ENCODE results near the gene WDPCP. TPM values are rescaled to one million over a fixed set of nuclear protein-coding genes. Genes with fewer than 3 reads are reported as not detected.

Gene WDPCP
- total and polyA plus RNA-seq, 2 of the 4 experiments (the other 2 are of a cell fraction): 2.2 to 10.2 TPM

GRCh38 chr2:63425606-63426005 lies 162.7 kb downstream of the WDPCP start:
- no peak overlapping the region for H3K23ac ChIP-seq (ENCODE audit: low read depth, low read length)
- H3K14ac ChIP-seq (replicated peaks; ENCODE audit: low read depth, low read length): no peak overlapping the region
- no peaks in the 10 kb centered on the region for H3K79me1 ChIP-seq (ENCODE audit: low read depth in 1 of 2, low read length in 2 of 2)
- H3K9me3 ChIP-seq (ENCODE audit: control insufficient read depth, insufficient read depth, low read length): no peaks in the 10 kb centered on the region
- H3K4ac ChIP-seq (ENCODE audit: low read depth, low read length): no peak overlapping the region
- no peak overlapping the region for H3K4me3 ChIP-seq (ENCODE audit: insufficient read depth, low read depth, low read length)
- H2BK5ac ChIP-seq (ENCODE audit: low read depth, low read length, poor library complexity, severe bottlenecking): no peak overlapping the region
- no peaks in the 10 kb centered on the region for H3K36me3 ChIP-seq (ENCODE audit: control insufficient read depth, insufficient read depth, low read length)
- H3K27ac ChIP-seq (ENCODE audit: insufficient read depth, low read length): no peak overlapping the region
- H3K4me2 ChIP-seq (ENCODE audit: low read depth, low read length): no peak overlapping the region
- no peak overlapping the region for H3K9ac ChIP-seq (ENCODE audit: low read depth, low read length)
- H2BK120ac ChIP-seq (ENCODE audit: low read depth, low read length): no peak overlapping the region
- no TSS peak for BruUV-seq (replicated peaks)
- ATAC-seq (ENCODE audit: low read depth): peak; percentile 71
- peak; percentile 26 for DNase-seq
- no peak for TF ChIP-seq USF2 (IDR thresholded peaks at IDR 0.05; ENCODE audit: low read depth, low read length)
- no peak for TF ChIP-seq BHLHE40 (IDR thresholded peaks at IDR 0.05; ENCODE audit: low read depth, low read length)
- TF ChIP-seq MXI1 (IDR thresholded peaks at IDR 0.05; ENCODE audit: borderline replicate concordance, low read depth, low read length): no peak
- no peak for TF ChIP-seq RAD21 (IDR thresholded peaks at IDR 0.05; ENCODE audit: low read length)
- TF ChIP-seq CEBPB (IDR thresholded peaks at IDR 0.05; ENCODE audit: low read depth, low read length): no peak
- TF ChIP-seq RFX5 (IDR thresholded peaks at IDR 0.05; ENCODE audit: low read depth, low read length): no peak
- TF ChIP-seq POLR2A (IDR thresholded peaks at IDR 0.05; ENCODE audit: low read depth, low read length): no peak
- TF ChIP-seq CTCF (conservative IDR thresholded peaks at IDR 0.05; ENCODE audit: low read depth, low read length): no peak
- no peak for TF ChIP-seq MAFK (IDR thresholded peaks at IDR 0.05; ENCODE audit: low read depth, low read length)
- TF ChIP-seq CHD1 (IDR thresholded peaks at IDR 0.05; ENCODE audit: low read depth, low read length): no peak
- no peak for TF ChIP-seq FOS (IDR thresholded peaks at IDR 0.05; ENCODE audit: low read depth, low read length)
- no peak for TF ChIP-seq MAZ (IDR thresholded peaks at IDR 0.05; ENCODE audit: borderline replicate concordance, low read depth, low read length)
- no peak for TF ChIP-seq ELK1 (IDR thresholded peaks at IDR 0.05; ENCODE audit: borderline replicate concordance, low read depth, low read length)
- TF ChIP-seq NFE2L2 (IDR thresholded peaks at IDR 0.05; ENCODE audit: low read depth, low read length): no peak
- no peak for TF ChIP-seq RCOR1 (IDR thresholded peaks at IDR 0.05; ENCODE audit: insufficient replicate concordance, low read length)
- TF ChIP-seq SMC3 (IDR thresholded peaks at IDR 0.05; ENCODE audit: low read depth, low read length): no peak
- dilution Hi-C loops (cut with HindIII; ENCODE audit: low sequenced_read_pairs, unreplicated experiment): no loop called here
- H4K8ac ChIP-seq (ENCODE audit: low read depth in 2 of 2, low read length in 2 of 2): no peak overlapping the region
- no peak overlapping the region for H3K18ac ChIP-seq (ENCODE audit: low read depth, low read length)
- ChIA-PET CTCF (interaction anchor here (0.6 to 1.4 kb wide), 2 partner anchors 8 to 16 kb away, joined by 3 to 5 read pairs; no protein-coding TSS in a partner anchor), POLR2A (ENCODE audit: unreplicated experiment) (no interaction called here)
- no peaks in the 10 kb centered on the region for H4K20me1 ChIP-seq (ENCODE audit: insufficient read depth, low read length)
- H3K56ac ChIP-seq (ENCODE audit: extremely low read depth, insufficient read depth, low read length): no peak overlapping the region
- H2BK15ac ChIP-seq (ENCODE audit: low read depth, low read length): no peak overlapping the region
- no peak overlapping the region for H2AK9ac ChIP-seq (replicated peaks; ENCODE audit: low read depth, low read length, poor library complexity)
- in situ Hi-C loops (cut with MboI; ENCODE audit: low sequenced_read_pairs): no loop called here
- H3K4me1 ChIP-seq (ENCODE audit: control insufficient read depth, insufficient read depth, low read length): no peaks in the 10 kb centered on the region
- H3K27me3 ChIP-seq (ENCODE audit: control insufficient read depth, insufficient read depth, low read length): no peaks in the 10 kb centered on the region
- H4K5ac ChIP-seq (ENCODE audit: low read depth, low read length): no peak overlapping the region
- H4K91ac ChIP-seq (ENCODE audit: insufficient read depth, low read depth, low read length): no peak overlapping the region
- no peak overlapping the region for H2BK20ac ChIP-seq (ENCODE audit: low read depth, low read length)
- no peak overlapping the region for H2AFZ ChIP-seq (replicated peaks; ENCODE audit: low read length, poor library complexity)
- no peak overlapping the region for H2AK5ac ChIP-seq (ENCODE audit: low read depth, low read length)
- H3K9me1 ChIP-seq (ENCODE audit: insufficient read depth, low read length): no peaks in the 10 kb centered on the region
- intact Hi-C loops (cut with micrococcal nuclease): no loop called here

Measured in IMR-90 (cell line).